Frontal cortex (tissue), 1 donor: ENCODE measurements around the gene LETMD1. TPM values are rescaled to one million over a fixed set of nuclear protein-coding genes. Genes with fewer than 3 reads are reported as not detected.

Source experiments
- small RNA-seq: library from RNA; depleted of rRNA; stranded (forward); fragments of <200 nt; gene quantifications from one replicate; pipeline ENCODE3, GENCODE V24; 2014
- total RNA-seq: library from RNA; depleted of rRNA; stranded (reverse); fragments of >200 nt; gene quantifications from one replicate; pipeline ENCODE4 v1.2.3, GENCODE V29; 2014

LETMD1 gene
- total RNA-seq, 1 donor from 2014 or later, result 54.6 TPM

Small RNAs within 50 kb of the gene (small RNA-seq; reads per million reads assigned to genes)
- gene RNU6-1273P (not detected), gene RNU6-87P (not detected)

Other genes starting within 250 kb of the LETMD1 start
- gene TMPRSS12, start 205.4 kb upstream of the LETMD1 start, total RNA-seq, result not detected
- not detected for gene HIGD1C, start 95.8 kb upstream of the LETMD1 start, total RNA-seq
- 86.4 TPM for gene SLC11A2, start 21.9 kb upstream of the LETMD1 start, total RNA-seq
- gene CSRNP2, start 35.3 kb downstream of the LETMD1 start, total RNA-seq, result 69.3 TPM
- 15.1 TPM for gene TFCP2, start 124.8 kb downstream of the LETMD1 start, total RNA-seq
- 9.0 TPM for gene POU6F1, start 169.7 kb downstream of the LETMD1 start, total RNA-seq
- gene DAZAP2, start 190.5 kb downstream of the LETMD1 start, total RNA-seq, result 34.2 TPM
- gene SMAGP, start 222.1 kb downstream of the LETMD1 start, total RNA-seq, result 0.82 TPM